Measurements from ENCODE around the gene AOAH. TPM values are rescaled to one million over a fixed set of nuclear protein-coding genes. Genes with fewer than 3 reads are reported as not detected.

Gene AOAH
- total RNA-seq, 4 donors from 2014 or later, result 1.1 to 4.8 (median 1.6) TPM

DNA sequence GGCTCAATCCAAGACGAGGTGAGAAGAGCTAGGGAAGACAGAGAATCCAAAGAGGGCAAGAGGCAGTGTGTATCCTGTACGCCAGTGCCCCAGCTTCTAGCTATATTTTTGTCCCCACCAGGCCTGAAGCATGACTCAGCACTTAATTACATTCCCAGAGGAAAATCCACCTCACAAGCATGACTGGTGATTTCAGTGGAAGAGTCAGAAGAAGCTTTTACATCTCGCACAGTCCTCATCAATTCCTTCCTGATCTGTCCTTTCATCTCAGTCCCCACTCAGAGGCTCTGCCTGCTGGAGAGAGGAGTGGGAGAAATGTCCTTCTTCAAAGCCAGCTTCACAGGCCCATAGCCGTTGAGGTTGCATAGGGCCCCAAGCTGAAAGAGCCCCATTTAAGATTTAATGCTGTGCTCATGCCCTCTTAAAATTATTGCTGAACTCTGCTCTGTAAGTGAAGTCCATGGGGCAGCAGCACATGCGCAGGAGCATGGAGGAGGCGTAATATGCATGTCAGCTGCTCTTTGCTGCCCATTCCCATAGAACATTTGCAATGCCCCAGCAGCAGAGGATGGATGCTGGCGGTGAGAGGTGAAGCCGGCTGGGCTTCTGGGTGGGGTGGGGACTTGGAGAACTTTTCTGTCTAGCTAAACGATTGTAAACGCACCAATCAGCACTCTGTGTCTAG lies 39.0 kb upstream of the AOAH start:
- no peaks in the 10 kb centered on the region for H3K9me3 ChIP-seq
- TF ChIP-seq, protein P1, sequence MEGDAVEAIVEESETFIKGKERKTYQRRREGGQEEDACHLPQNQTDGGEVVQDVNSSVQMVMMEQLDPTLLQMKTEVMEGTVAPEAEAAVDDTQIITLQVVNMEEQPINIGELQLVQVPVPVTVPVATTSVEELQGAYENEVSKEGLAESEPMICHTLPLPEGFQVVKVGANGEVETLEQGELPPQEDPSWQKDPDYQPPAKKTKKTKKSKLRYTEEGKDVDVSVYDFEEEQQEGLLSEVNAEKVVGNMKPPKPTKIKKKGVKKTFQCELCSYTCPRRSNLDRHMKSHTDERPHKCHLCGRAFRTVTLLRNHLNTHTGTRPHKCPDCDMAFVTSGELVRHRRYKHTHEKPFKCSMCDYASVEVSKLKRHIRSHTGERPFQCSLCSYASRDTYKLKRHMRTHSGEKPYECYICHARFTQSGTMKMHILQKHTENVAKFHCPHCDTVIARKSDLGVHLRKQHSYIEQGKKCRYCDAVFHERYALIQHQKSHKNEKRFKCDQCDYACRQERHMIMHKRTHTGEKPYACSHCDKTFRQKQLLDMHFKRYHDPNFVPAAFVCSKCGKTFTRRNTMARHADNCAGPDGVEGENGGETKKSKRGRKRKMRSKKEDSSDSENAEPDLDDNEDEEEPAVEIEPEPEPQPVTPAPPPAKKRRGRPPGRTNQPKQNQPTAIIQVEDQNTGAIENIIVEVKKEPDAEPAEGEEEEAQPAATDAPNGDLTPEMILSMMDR (IDR thresholded peaks at IDR 0.05), result no peak
- no peak for TF ChIP-seq POLR2A (IDR thresholded peaks at IDR 0.05)
- TF ChIP-seq POLR2AphosphoS5 (IDR thresholded peaks at IDR 0.05), result no peak
- no peak for TF ChIP-seq EP300 (IDR thresholded peaks at IDR 0.05)
- no peaks in the 10 kb centered on the region for H3K36me3 ChIP-seq
- no peak for DNase-seq (ENCODE audit: low spot score in 2 of 2)
- H3K4me3 ChIP-seq, result no peak overlapping the region
- no peaks in the 10 kb centered on the region for H3K27me3 ChIP-seq
- H3K27ac ChIP-seq, result no peak overlapping the region
- 86% methylated on average over 10 of the region's 10 CpGs for WGBS
- no peaks in the 10 kb centered on the region for H3K4me1 ChIP-seq

DNA sequence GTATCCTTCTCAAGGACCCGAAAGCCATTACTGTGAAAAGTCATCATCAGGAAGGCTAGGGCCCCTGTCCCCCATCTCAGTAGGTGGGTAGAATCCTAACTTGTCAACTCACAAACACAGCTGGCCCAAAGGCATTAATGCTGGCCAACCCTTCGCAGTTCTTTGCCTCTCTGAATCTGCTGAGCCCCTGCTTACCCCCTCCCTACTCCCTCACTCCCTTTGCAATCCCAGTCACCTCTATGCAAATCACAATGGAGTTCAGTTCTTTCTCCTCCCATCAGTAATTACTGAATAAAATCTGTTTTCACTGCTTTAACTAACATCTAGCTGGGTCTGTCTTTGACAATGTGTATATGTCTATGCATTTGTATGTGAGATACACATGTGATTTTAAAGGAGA lies 38.1 kb upstream of the AOAH start:
- no peaks in the 10 kb centered on the region for H3K9me3 ChIP-seq
- TF ChIP-seq, protein P1 (IDR thresholded peaks at IDR 0.05), result no peak
- TF ChIP-seq EP300 (IDR thresholded peaks at IDR 0.05), result no peak
- TF ChIP-seq POLR2AphosphoS5 (IDR thresholded peaks at IDR 0.05), result no peak
- no peak for TF ChIP-seq POLR2A (IDR thresholded peaks at IDR 0.05)
- H3K27ac ChIP-seq, result no peak overlapping the region
- H3K4me3 ChIP-seq, result no peak overlapping the region
- H3K4me1 ChIP-seq, result no peaks in the 10 kb centered on the region
- WGBS, result 80% methylated on average over 2 of the region's 2 CpGs
- no peak for DNase-seq (ENCODE audit: low spot score in 2 of 2)
- H3K36me3 ChIP-seq, result no peaks in the 10 kb centered on the region
- no peaks in the 10 kb centered on the region for H3K27me3 ChIP-seq

DNA sequence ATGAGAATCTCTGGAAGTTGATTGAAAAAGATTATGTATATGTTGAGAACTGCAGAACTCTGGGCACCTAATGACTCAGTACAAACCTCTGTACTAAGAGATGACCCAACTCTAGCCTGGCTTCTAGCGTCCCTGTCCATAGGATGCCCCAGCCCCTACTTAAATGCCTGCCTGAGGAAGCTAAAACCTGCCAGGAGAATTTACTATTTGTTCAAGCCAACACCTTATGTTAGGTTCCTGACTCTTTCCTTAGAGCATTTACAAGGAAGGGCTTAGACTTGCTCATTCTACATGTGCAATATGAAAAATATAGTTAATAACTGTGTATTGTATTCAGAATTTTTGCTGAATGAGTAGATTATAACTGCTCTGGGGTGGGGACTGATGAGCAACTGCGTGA lies 37.5 kb upstream of the AOAH start:
- whole genome bisulfite sequencing, result 81% methylated on average over 2 of the region's 2 CpGs
- H3K9me3 ChIP-seq, result no peaks in the 10 kb centered on the region
- H3K36me3 ChIP-seq, result no peaks in the 10 kb centered on the region
- no peak overlapping the region for H3K4me3 ChIP-seq
- no peak for DNase-seq (ENCODE audit: low spot score in 2 of 2)
- H3K4me1 ChIP-seq, result no peaks in the 10 kb centered on the region
- no peaks in the 10 kb centered on the region for H3K27me3 ChIP-seq
- TF ChIP-seq, protein P1 (IDR thresholded peaks at IDR 0.05), result no peak
- TF ChIP-seq POLR2A (IDR thresholded peaks at IDR 0.05) (no peak), POLR2AphosphoS5 (IDR thresholded peaks at IDR 0.05) (no peak), EP300 (IDR thresholded peaks at IDR 0.05) (no peak)
- H3K27ac ChIP-seq, result no peak overlapping the region

DNA sequence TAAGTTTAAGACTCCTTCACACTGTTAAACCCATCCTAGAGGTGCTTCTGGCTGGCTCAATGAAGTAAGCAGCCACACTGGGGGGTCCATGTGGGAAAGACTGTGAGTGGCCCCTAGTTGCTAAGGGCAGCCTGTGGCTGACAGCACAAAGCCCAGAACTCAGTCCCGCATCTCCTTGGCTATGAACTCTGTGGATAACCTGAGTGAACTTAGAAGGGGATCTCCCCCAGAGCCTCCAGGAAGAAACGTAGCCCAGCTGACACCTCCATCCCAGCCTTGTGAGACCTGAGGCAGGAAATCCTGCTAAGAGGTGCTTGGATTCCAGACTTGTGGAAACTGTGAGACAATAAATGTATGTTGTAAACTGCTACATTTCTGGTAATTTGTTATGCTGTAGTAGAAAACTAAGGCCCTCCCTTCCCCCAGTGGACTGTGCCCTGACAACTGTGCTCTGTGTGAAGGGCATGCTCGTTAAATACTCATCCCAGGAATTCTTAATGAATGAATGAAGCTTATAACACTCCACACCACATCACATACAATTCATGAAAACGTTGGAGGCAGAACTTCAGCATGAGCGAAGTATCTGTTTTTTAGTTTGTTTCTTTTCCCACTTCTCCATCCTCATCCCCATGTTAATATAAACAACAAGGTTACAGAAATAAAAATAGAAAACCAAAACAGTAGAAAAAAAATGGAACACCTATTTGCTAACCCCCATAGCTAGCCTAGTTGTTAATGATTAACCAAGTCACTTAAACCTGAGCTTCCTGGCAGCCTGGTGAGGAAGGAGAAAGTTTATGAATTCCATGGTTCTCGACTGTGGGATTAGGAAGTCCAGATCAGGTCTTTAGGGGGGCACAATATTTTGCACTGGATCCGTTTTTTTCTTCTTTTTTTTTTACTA lies 36.8 kb upstream of the AOAH start:
- H3K27ac ChIP-seq, result no peak overlapping the region
- DNase-seq (ENCODE audit: low spot score in 2 of 2), result no peak
- 81% methylated on average over 7 of the region's 7 CpGs for WGBS
- H3K36me3 ChIP-seq, result no peaks in the 10 kb centered on the region
- TF ChIP-seq EP300 (IDR thresholded peaks at IDR 0.05) (no peak), POLR2AphosphoS5 (IDR thresholded peaks at IDR 0.05) (no peak), POLR2A (IDR thresholded peaks at IDR 0.05) (no peak)
- TF ChIP-seq, protein P1 (IDR thresholded peaks at IDR 0.05), result no peak
- H3K27me3 ChIP-seq, result no peaks in the 10 kb centered on the region
- H3K4me1 ChIP-seq, result no peaks in the 10 kb centered on the region
- H3K9me3 ChIP-seq, result no peaks in the 10 kb centered on the region
- no peak overlapping the region for H3K4me3 ChIP-seq

DNA sequence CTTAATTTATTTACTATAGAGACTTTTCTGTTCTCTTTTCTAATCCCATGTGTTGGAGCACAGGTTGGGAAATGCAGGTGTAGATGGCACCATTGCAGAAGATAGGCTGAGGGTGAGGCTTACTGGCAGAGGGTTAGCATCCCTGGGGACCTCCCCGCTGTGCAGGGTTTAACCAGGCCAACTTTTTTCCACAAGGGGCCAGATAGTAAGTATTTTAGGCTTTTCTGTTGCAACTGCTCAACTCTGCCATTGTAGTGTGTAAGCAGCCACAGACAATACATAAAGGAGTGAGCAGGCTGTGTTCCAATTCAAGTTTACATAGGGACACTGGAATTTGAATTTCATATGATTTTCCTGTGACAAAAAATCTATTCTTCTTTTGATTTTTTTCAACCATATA lies 34.6 kb upstream of the AOAH start:
- Histone ChIP-seq H3K36me3 (no peaks in the 10 kb centered on the region), H3K9me3 (no peaks in the 10 kb centered on the region), H3K4me3 (no peak overlapping the region), H3K27me3 (no peaks in the 10 kb centered on the region), H3K4me1 (no peaks in the 10 kb centered on the region), H3K27ac (no peak overlapping the region)
- 72% methylated on average over 1 of the region's 1 CpG for WGBS
- no peak for DNase-seq (ENCODE audit: low spot score in 2 of 2)
- TF ChIP-seq POLR2A (IDR thresholded peaks at IDR 0.05) (no peak), EP300 (IDR thresholded peaks at IDR 0.05) (no peak)
- TF ChIP-seq, protein P1 (IDR thresholded peaks at IDR 0.05), result no peak

Data from suprapubic skin (tissue), 4 donors.